H1 (cell line): ENCODE measurements around the gene CSRNP3. TPM values are rescaled to one million over a fixed set of nuclear protein-coding genes. Genes with fewer than 3 reads are reported as not detected.

Source experiments
- CTCF ChIA-PET: fragments of 300-600 bp; sonication (Branson Sonifier 250); formaldehyde crosslinking; loops from one replicate; lab custom pipeline; 2021; ENCODE audit not compliant: partially characterized antibody; lab: Charles Lee
- POLR2A ChIA-PET: fragments of 300-600 bp; sonication (Branson Sonifier 250); formaldehyde crosslinking; loops from one replicate; lab custom pipeline; 2021; ENCODE audit warnings: inconsistent platforms; ENCODE audit not compliant: partially characterized antibody; lab: Charles Lee
- DNase-seq, 2 experiments: peaks; one replicate each; pipeline versions ENCODE4 v3.0.0 to v3.0.0-alpha.2; 2010 to 2022; ENCODE audit warnings: low spot score in 2 of 2, low read depth in 1 of 2, mixed read lengths in 1 of 2
- FAIRE-seq: peaks from 2 replicates; lab custom pipeline; 2011; peaks lifted over from hg19 to GRCh38; lab: Jason Lieb, UNC
- H2AFZ ChIP-seq: 2 replicates; pipeline ENCODE4 v1.8.1; 2012; ENCODE audit warnings: low read length, inconsistent platforms
- H2AK5ac ChIP-seq: 2 replicates; pipeline ENCODE4 v1.6.1; 2013; ENCODE audit warnings: low read depth, low read length
- H2BK120ac ChIP-seq: replicated peaks from 2 replicates; pipeline ENCODE3; 2013; ENCODE audit warnings: low read depth, low read length, inconsistent platforms
- H2BK12ac ChIP-seq: 2 replicates; pipeline ENCODE4 v1.6.1; 2013; ENCODE audit warnings: low read depth, low read length
- H2BK15ac ChIP-seq: 2 replicates; pipeline ENCODE4 v1.6.1; 2013; ENCODE audit warnings: low read length
- H2BK20ac ChIP-seq: 2 replicates; pipeline ENCODE4 v1.6.1; 2013; ENCODE audit warnings: low read length
- H2BK5ac ChIP-seq: 2 replicates; pipeline ENCODE4 v1.6.1; 2013; ENCODE audit warnings: low read depth, low read length
- H3K14ac ChIP-seq: 2 replicates; pipeline ENCODE4 v1.6.1; 2013; ENCODE audit warnings: inconsistent platforms; ENCODE audit not compliant: insufficient read length
- H3K18ac ChIP-seq: 2 replicates; pipeline ENCODE4 v1.6.1; 2013; ENCODE audit warnings: low read length; ENCODE audit errors: extremely low read depth
- H3K23ac ChIP-seq: 2 replicates; pipeline ENCODE4 v1.6.1; 2013; ENCODE audit warnings: inconsistent platforms; ENCODE audit not compliant: insufficient read length
- H3K23me2 ChIP-seq: 2 replicates; pipeline ENCODE4 v1.6.1; 2013; ENCODE audit warnings: low read depth, low read length
- H3K27ac ChIP-seq: 2 replicates; pipeline ENCODE4 v1.6.1; 2011; ENCODE audit warnings: low read depth, low read length, inconsistent platforms
- H3K27me3 ChIP-seq, 4 experiments: replicated peaks in 1 of 4; 1 replicate in 1 of 4; 2 replicates in 3 of 4; pipeline versions ENCODE4 v1.6.1 to v1.8.1; 2011 to 2013; ENCODE audit warnings: low read length in 3 of 4, mild to moderate bottlenecking in 3 of 4, inconsistent platforms in 2 of 4, mixed read lengths in 2 of 4, moderate library complexity in 1 of 4; ENCODE audit not compliant: control insufficient read depth in 3 of 4, insufficient read depth in 3 of 4; ENCODE audit errors: extremely low read depth in 1 of 4
- H3K36me3 ChIP-seq, 4 experiments: 2 replicates each; pipeline versions ENCODE4 v1.6.1 to v1.8.1; 2011 to 2013; ENCODE audit warnings: mild to moderate bottlenecking in 4 of 4, low read length in 3 of 4, moderate library complexity in 2 of 4, control low read depth in 1 of 4, inconsistent platforms in 1 of 4; ENCODE audit not compliant: insufficient read depth in 4 of 4, control insufficient read depth in 2 of 4
- H3K4ac ChIP-seq: replicated peaks from 2 replicates; pipeline ENCODE3; 2013; ENCODE audit warnings: low read length, low read depth, mixed read lengths, inconsistent platforms; ENCODE audit not compliant: insufficient read length
- H3K4me1 ChIP-seq, 4 experiments: replicated peaks in 1 of 4; 1 replicate in 1 of 4; 2 replicates in 3 of 4; pipeline versions ENCODE4 v1.6.1 to v1.8.1; 2011 to 2013; ENCODE audit warnings: low read length in 3 of 4, inconsistent platforms in 2 of 4, mixed read lengths in 1 of 4; ENCODE audit not compliant: insufficient read depth in 4 of 4, control insufficient read depth in 3 of 4
- H3K4me2 ChIP-seq, 2 experiments: 2 replicates each; pipeline versions ENCODE4 v1.6.1 to v1.8.1; 2011 to 2013; ENCODE audit warnings: low read depth in 2 of 2, low read length in 2 of 2, control low read depth in 1 of 2, inconsistent platforms in 1 of 2, mild to moderate bottlenecking in 1 of 2; ENCODE audit not compliant: insufficient read depth in 1 of 2
- H3K4me3 ChIP-seq, 4 experiments: fragments of 200-600, 300-600 bp in 1 of 4; sonication (generic), shearing (Covaris generic), sonication (Bioruptor Twin) in 1 of 4; 2 replicates each; pipeline versions ENCODE4 v1.5.1 to v1.8.1; 2011 to 2016; ENCODE audit warnings: low read length in 4 of 4, low read depth in 3 of 4, control low read depth in 2 of 4, inconsistent platforms in 2 of 4, mild to moderate bottlenecking in 2 of 4, mixed read lengths in 1 of 4, moderate library complexity in 1 of 4; ENCODE audit not compliant: insufficient read depth in 2 of 4; ENCODE audit errors: extremely low read depth in 1 of 4
- H3K56ac ChIP-seq: replicated peaks from 2 replicates; pipeline ENCODE3; 2013; ENCODE audit warnings: low read depth, mild to moderate bottlenecking, mixed read lengths, low read length, inconsistent platforms; ENCODE audit not compliant: insufficient read length
- H3K79me1 ChIP-seq: 2 replicates; pipeline ENCODE4 v1.6.1; 2013; ENCODE audit warnings: low read depth, low read length, control low read depth
- H3K79me2 ChIP-seq, 2 experiments: 2 replicates each; pipeline versions ENCODE4 v1.6.1 to v1.8.1; 2012 to 2013; ENCODE audit warnings: low read length in 2 of 2, mild to moderate bottlenecking in 2 of 2, inconsistent platforms in 1 of 2; ENCODE audit not compliant: insufficient read depth in 2 of 2, control insufficient read depth in 1 of 2
- H3K9ac ChIP-seq, 4 experiments: replicated peaks in 1 of 4; 1 replicate in 1 of 4; 2 replicates in 3 of 4; pipeline versions ENCODE4 v1.6.1 to v1.8.1; 2011 to 2013; ENCODE audit warnings: low read depth in 3 of 4, low read length in 3 of 4, control low read depth in 2 of 4, mild to moderate bottlenecking in 2 of 4, moderate library complexity in 2 of 4, inconsistent platforms in 1 of 4; ENCODE audit errors: extremely low read depth in 1 of 4
- H3K9me3 ChIP-seq, 2 experiments: 2 replicates each; pipeline versions ENCODE4 v1.6.1 to v1.8.1; 2012 to 2013; ENCODE audit warnings: mild to moderate bottlenecking in 2 of 2, moderate library complexity in 2 of 2, control low read depth in 1 of 2, inconsistent platforms in 1 of 2, low read depth in 1 of 2, low read length in 1 of 2, mixed read lengths in 1 of 2; ENCODE audit not compliant: insufficient read depth in 2 of 2
- H4K20me1 ChIP-seq, 2 experiments: replicated peaks in 1 of 2; 2 replicates each; pipeline versions ENCODE3 to v1.8.1; 2011 to 2013; ENCODE audit warnings: inconsistent platforms in 2 of 2, low read length in 2 of 2, mild to moderate bottlenecking in 1 of 2; ENCODE audit not compliant: insufficient read depth in 2 of 2, control insufficient read depth in 1 of 2
- H4K5ac ChIP-seq: 2 replicates; pipeline ENCODE4 v1.6.1; 2013; ENCODE audit warnings: low read length, low read depth, mixed read lengths, inconsistent platforms; ENCODE audit not compliant: insufficient read length
- H4K8ac ChIP-seq: 2 replicates; pipeline ENCODE4 v1.8.0; 2013; ENCODE audit warnings: mild to moderate bottlenecking, moderate library complexity, low read length, inconsistent platforms; ENCODE audit not compliant: insufficient read depth; ENCODE audit errors: extremely low read depth
- H4K91ac ChIP-seq: replicated peaks from 2 replicates; pipeline ENCODE3; 2013; ENCODE audit warnings: low read length, mixed read lengths, inconsistent platforms; ENCODE audit not compliant: insufficient read length
- ASH2L ChIP-seq: fragments of 200-600, 300-600 bp; sonication (generic); IDR thresholded peaks from one replicate; pipeline ENCODE4 v1.7.1; 2017; ENCODE audit warnings: low read length
- CBX5 ChIP-seq: fragments of 300-800, 300-1000 bp; sonication (generic); IDR thresholded peaks from 2 replicates; pipeline ENCODE4 v1.7.1; 2016; ENCODE audit warnings: antibody characterized with exemption, low read length, low read depth
- CBX8 ChIP-seq: fragments of 300-800, 300-1000 bp; sonication (generic); IDR thresholded peaks from 2 replicates; pipeline ENCODE4 v1.7.1; 2016; ENCODE audit warnings: low read depth, low read length, borderline replicate concordance
- CREB1 ChIP-seq: IDR thresholded peaks from 2 replicates; pipeline ENCODE4 v1.6.1; 2012; ENCODE audit warnings: inconsistent platforms
- CTBP2 ChIP-seq: IDR thresholded peaks from 2 replicates; pipeline ENCODE4 v1.7.0; 2011; ENCODE audit warnings: borderline replicate concordance, mild to moderate bottlenecking, moderate library complexity, mixed read lengths, low read length; ENCODE audit not compliant: insufficient read depth, insufficient read length
- EZH2 ChIP-seq: fragments of 200-600 bp; sonication (generic); IDR thresholded peaks from 2 replicates; pipeline ENCODE4 v1.7.1; 2012; ENCODE audit warnings: low read depth, mild to moderate bottlenecking, moderate library complexity, low read length, inconsistent platforms; ENCODE audit not compliant: severe bottlenecking
- KDM5A ChIP-seq: fragments of 200-600 bp; IDR thresholded peaks from 2 replicates; pipeline ENCODE4 v1.7.1; 2012; ENCODE audit warnings: mild to moderate bottlenecking, low read length, inconsistent platforms, mixed read lengths
- POLR2A ChIP-seq, 2 experiments: IDR thresholded peaks; 1 replicate in 1 of 2; 2 replicates in 1 of 2; pipeline ENCODE4 v1.6.1; 2011; ENCODE audit warnings: low read depth in 2 of 2, low read length in 2 of 2, mild to moderate bottlenecking in 2 of 2; ENCODE audit errors: control extremely low read depth in 1 of 2
- RNF2 ChIP-seq: fragments of 200-900, 300-1000 bp; sonication (generic); IDR thresholded peaks from 2 replicates; pipeline ENCODE4 v1.7.1; 2016; ENCODE audit warnings: borderline replicate concordance, low read depth, mild to moderate bottlenecking, antibody characterized with exemption, low read length; ENCODE audit not compliant: poor library complexity, severe bottlenecking; ENCODE audit errors: missing control alignments
- SAP30 ChIP-seq: fragments of 300-600 bp; sonication (generic); IDR thresholded peaks from 2 replicates; pipeline ENCODE4 v1.7.1; 2012; ENCODE audit warnings: low read length, moderate library complexity, mild to moderate bottlenecking, inconsistent platforms; ENCODE audit not compliant: insufficient read depth, insufficient replicate concordance
- WGBS, 2 experiments: shearing (Covaris generic) in 1 of 2; methylation state at CpG; one replicate each; pipeline versions ENCODE4 v1.1.6 to v1.1.7; 2013 to 2015; ENCODE audit warnings: low lambda C conversion rate in 2 of 2, mixed read lengths in 2 of 2, inconsistent platforms in 1 of 2, low coverage in 1 of 2, missing lambda C conversion rate in 1 of 2; ENCODE audit not compliant: insufficient replicate concordance in 2 of 2, insufficient coverage in 1 of 2, insufficient read length in 1 of 2; ENCODE audit errors: extremely low coverage in 1 of 2, missing lambda C conversion rate in 1 of 2; 5-methylcytosine and 5-hydroxymethylcytosine counted together
- polyA plus RNA-seq, 7 experiments: library from polyadenylated mRNA; depleted of rRNA in 3 of 7; stranded (reverse) in 5 of 7; unstranded in 2 of 7; fragments of >200 nt in 5 of 7; fragments of 200-250 nt in 2 of 7; gene quantifications; 1 replicate in 5 of 7; 2 replicates in 1 of 7; 4 replicates in 1 of 7; pipeline versions ENCODE4 v1.2.1 to v1.2.3, GENCODE V29; 2011 to 2013; ENCODE audit warnings: missing spikeins in 2 of 7, mixed read lengths in 2 of 7
- total RNA-seq: library from RNA; stranded (reverse); fragmentation: NEBNext Ultra II Directional; extraction: Animal tissue kit (Norgen Biotek cat#: 25700); gene quantifications from 2 replicates; pipeline ENCODE4 v1.2.1, GENCODE V29; 2021
- TF ChIP-seq, protein P1 (sequence below): IDR thresholded peaks from 2 replicates; pipeline ENCODE4 v1.6.1; 2012; ENCODE audit warnings: inconsistent platforms
- TF ChIP-seq, protein P2 (sequence below): IDR thresholded peaks from 2 replicates; pipeline ENCODE4 v1.6.1; 2012; ENCODE audit warnings: inconsistent platforms

Gene CSRNP3
- total and polyA plus RNA-seq, 2 of the 8 experiments (the other 6 are each of a cell fraction or from before 2014, with no cell fraction given), result 1.3 to 6.5 TPM

DNA sequence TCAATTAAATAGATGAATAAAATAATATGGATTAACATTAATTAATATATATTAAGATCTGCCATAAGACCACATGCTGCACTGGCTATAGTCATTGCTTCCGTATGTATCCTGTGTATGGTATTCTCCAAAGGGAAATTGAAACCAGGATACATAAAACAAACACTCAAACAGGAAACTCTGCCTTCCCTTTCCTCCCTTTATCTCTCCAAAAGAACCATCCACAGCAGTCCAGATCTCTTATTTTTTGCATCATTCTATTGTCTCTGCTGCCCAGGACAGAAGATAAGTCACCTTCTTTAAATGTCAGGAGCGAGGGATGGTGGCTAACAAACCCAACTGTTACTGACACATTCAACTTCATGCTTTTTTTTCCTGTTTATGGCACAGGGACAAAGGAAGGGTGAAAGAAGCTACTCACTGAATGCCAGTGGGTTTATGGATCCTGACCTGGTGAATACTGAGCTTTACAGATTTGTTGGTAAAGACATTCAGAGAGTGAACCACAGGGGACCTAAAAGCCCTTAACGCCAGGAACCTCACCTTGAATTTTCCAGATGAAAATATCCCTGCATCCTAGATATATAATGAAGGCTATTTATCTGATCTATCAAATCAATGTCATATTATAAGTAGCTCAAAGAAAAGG is 67.5 kb downstream of the CSRNP3 start:
- no peak overlapping the region for H4K91ac ChIP-seq
- FAIRE-seq (peak; percentile 39), DNase-seq (no peak)
- no peak overlapping the region for H3K14ac ChIP-seq
- no peak overlapping the region for H3K23ac ChIP-seq
- no peak overlapping the region for H3K27ac ChIP-seq
- ChIA-PET CTCF (interaction anchor here (1.0 to 1.7 kb wide), 2 partner anchors 18 to 25 kb away, joined by 3 to 4 read pairs; no protein-coding TSS in a partner anchor), POLR2A (interaction anchor here (0.6 kb wide), 1 partner anchor 12 kb away, joined by 3 read pairs; no protein-coding TSS in a partner anchor)
- no peak overlapping the region for H3K4me3 ChIP-seq
- no peaks in the 10 kb centered on the region for H3K27me3 ChIP-seq
- no peak overlapping the region for H3K4ac ChIP-seq
- no peak overlapping the region for H2AFZ ChIP-seq
- no peak overlapping the region for H2BK120ac ChIP-seq
- H3K9ac ChIP-seq, result no peak overlapping the region
- no peaks in the 10 kb centered on the region for H4K20me1 ChIP-seq
- no peak overlapping the region for H3K56ac ChIP-seq
- H3K4me1 ChIP-seq, result 0 out of 7 replicates have a peak, but pooled peaks cover 0 to 4% (median 0%) of the 10 kb centered on the region in 4 experiments
- no peaks in the 10 kb centered on the region for H3K23me2 ChIP-seq
- H3K79me1 ChIP-seq, result no peaks in the 10 kb centered on the region
- no peak overlapping the region for H2BK20ac ChIP-seq
- H2AK5ac ChIP-seq, result no peak overlapping the region
- H4K5ac ChIP-seq, result no peak overlapping the region
- H3K79me2 ChIP-seq, result no peaks in the 10 kb centered on the region
- H4K8ac ChIP-seq, result no peak overlapping the region
- no peaks in the 10 kb centered on the region for H3K36me3 ChIP-seq
- peak overlapping the region in 1 of 2 experiments; percentile 14; a peak in 1 of 4 replicates for H3K4me2 ChIP-seq
- H2BK5ac ChIP-seq, result no peak overlapping the region
- WGBS, 2 experiments, result 50% methylated on average over 3 of the region's 3 CpGs; no CpG with 5 or more reads in 1 of the 2 experiments
- no peaks in the 10 kb centered on the region for H3K9me3 ChIP-seq
- no peak overlapping the region for H3K18ac ChIP-seq
- TF ChIP-seq SAP30 (no peak), ASH2L (no peak), CBX5 (no peak), POLR2A (IDR thresholded peaks at IDR 0.05; ENCODE audit: control extremely low read depth in 1 of 2, low read depth in 2 of 2, low read length in 2 of 2) (no peak), CTBP2 (no peak), RNF2 (no peak), KDM5A (no peak), CBX8 (no peak), CREB1 (no peak), EZH2 (no peak)
- TF ChIP-seq, protein P1, sequence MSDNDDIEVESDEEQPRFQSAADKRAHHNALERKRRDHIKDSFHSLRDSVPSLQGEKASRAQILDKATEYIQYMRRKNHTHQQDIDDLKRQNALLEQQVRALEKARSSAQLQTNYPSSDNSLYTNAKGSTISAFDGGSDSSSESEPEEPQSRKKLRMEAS, result no peak
- TF ChIP-seq, protein P2, sequence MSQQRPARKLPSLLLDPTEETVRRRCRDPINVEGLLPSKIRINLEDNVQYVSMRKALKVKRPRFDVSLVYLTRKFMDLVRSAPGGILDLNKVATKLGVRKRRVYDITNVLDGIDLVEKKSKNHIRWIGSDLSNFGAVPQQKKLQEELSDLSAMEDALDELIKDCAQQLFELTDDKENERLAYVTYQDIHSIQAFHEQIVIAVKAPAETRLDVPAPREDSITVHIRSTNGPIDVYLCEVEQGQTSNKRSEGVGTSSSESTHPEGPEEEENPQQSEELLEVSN, result no peak
- H2BK15ac ChIP-seq, result no peak overlapping the region
- H2BK12ac ChIP-seq, result no peak overlapping the region
